GM18526 (cell line): ENCODE results near the gene TRIP12.

ENCODE experiments used
- POLR2A ChIP-seq: IDR thresholded peaks from 3 replicates; pipeline ENCODE4 v1.6.1; 2011; ENCODE audit not compliant: insufficient read length; ENCODE audit errors: extremely low read depth

Gene TRIP12

GRCh38 chr2:229921892-229922448 lies at the start of gene TRIP12:
TRIP12 (minus strand) TSS chr2:229922009; CDS start chr2:229880079, 41,930 bp downstream.
- TF ChIP-seq POLR2A = peak; percentile 60

GRCh38 chr2:229971298-229971790 lies 49.5 kb upstream of the TRIP12 start:
- no peak for TF ChIP-seq POLR2A

- no peak for TF ChIP-seq POLR2A
These were observed 48.6 kb upstream of the TRIP12 start for GRCh38 chr2:229970406-229970805.

- no peak for TF ChIP-seq POLR2A
These were observed 48.1 kb upstream of the TRIP12 start for GRCh38 chr2:229969921-229970320.

GRCh38 chr2:229956491-229956890 lies 34.7 kb upstream of the TRIP12 start:
- no peak for TF ChIP-seq POLR2A

- TF ChIP-seq POLR2A = no peak
These were observed 33.9 kb upstream of the TRIP12 start for GRCh38 chr2:229955663-229956062.

GRCh38 chr2:229952256-229952835 lies 30.5 kb upstream of the TRIP12 start:
- no peak for TF ChIP-seq POLR2A

GRCh38 chr2:229947544-229947943 lies 25.7 kb upstream of the TRIP12 start:
- TF ChIP-seq POLR2A = no peak

- TF ChIP-seq POLR2A = no peak
These were observed 24.2 kb upstream of the TRIP12 start for GRCh38 chr2:229945975-229946374.

- no peak for TF ChIP-seq POLR2A
These were observed 22.1 kb upstream of the TRIP12 start for GRCh38 chr2:229943770-229944449.

GRCh38 chr2:229943171-229943570 lies 21.4 kb upstream of the TRIP12 start:
- TF ChIP-seq POLR2A = no peak

GRCh38 chr2:229942671-229943070 lies 20.9 kb upstream of the TRIP12 start:
- TF ChIP-seq POLR2A = no peak

- no peak for TF ChIP-seq POLR2A
These were observed 15.7 kb upstream of the TRIP12 start for GRCh38 chr2:229937537-229937936.

GRCh38 chr2:229931241-229931640 lies 9.4 kb upstream of the TRIP12 start:
- no peak for TF ChIP-seq POLR2A

- no peak for TF ChIP-seq POLR2A
These were observed 8.8 kb upstream of the TRIP12 start for GRCh38 chr2:229930656-229931055.

GRCh38 chr2:229927817-229928321 lies 6.1 kb upstream of the TRIP12 start:
- TF ChIP-seq POLR2A = no peak
